IMR-90 (cell line): Measurements from ENCODE around the gene MINDY2. TPM values are rescaled to one million over a fixed set of nuclear protein-coding genes. Genes with fewer than 3 reads are reported as not detected.

Experiments used
- ATAC-seq: fragments of 200-7000 bp; cut with Tn5 transposase; 2 replicates; pipeline ENCODE4 v1.9.1; 2020; ENCODE audit warnings: low read depth, mild to moderate bottlenecking, moderate library complexity
- BruUV-seq: library from RNA; stranded (reverse); fragments of 400-500 nt; replicated peaks from 2 replicates; lab custom pipeline; 2021; lab: Mats Ljungman, UMichigan
- CTCF ChIA-PET: fragments of 300-600 bp; formaldehyde crosslinking; extraction: SDS; loops from one replicate; lab custom pipeline; 2021; ENCODE audit warnings: antibody characterized with exemption; lab: Yijun Ruan, JAX
- POLR2A ChIA-PET: fragments of 300-600 bp; sonication (Branson Sonifier 250); formaldehyde crosslinking; loops from one replicate; lab custom pipeline; 2022; ENCODE audit warnings: antibody characterized with exemption; ENCODE audit not compliant: unreplicated experiment; lab: Charles Lee
- DNase-seq: peaks from one replicate; pipeline ENCODE4 v3.0.0; 2013
- H2AFZ ChIP-seq: replicated peaks from 2 replicates; pipeline ENCODE3; 2013; ENCODE audit warnings: low read length, mild to moderate bottlenecking; ENCODE audit not compliant: poor library complexity
- H2AK5ac ChIP-seq: 2 replicates; pipeline ENCODE4 v1.6.1; 2013; ENCODE audit warnings: low read depth, low read length, inconsistent platforms
- H2AK9ac ChIP-seq: replicated peaks from 2 replicates; pipeline ENCODE3; 2013; ENCODE audit warnings: mild to moderate bottlenecking, low read depth, low read length, moderate library complexity; ENCODE audit not compliant: poor library complexity
- H2BK120ac ChIP-seq: 2 replicates; pipeline ENCODE4 v1.6.1; 2013; ENCODE audit warnings: low read depth, low read length, inconsistent platforms
- H2BK15ac ChIP-seq: 3 replicates; pipeline ENCODE4 v1.6.1; 2013; ENCODE audit warnings: low read depth, low read length, inconsistent platforms
- H2BK20ac ChIP-seq: 2 replicates; pipeline ENCODE4 v1.6.1; 2013; ENCODE audit warnings: low read depth, mild to moderate bottlenecking, inconsistent platforms, low read length, moderate library complexity
- H2BK5ac ChIP-seq: 2 replicates; pipeline ENCODE4 v1.6.1; 2013; ENCODE audit warnings: mild to moderate bottlenecking, low read depth, low read length, inconsistent platforms; ENCODE audit not compliant: poor library complexity, severe bottlenecking
- H3K14ac ChIP-seq: replicated peaks from 2 replicates; pipeline ENCODE4 v1.6.1; 2013; ENCODE audit warnings: low read depth, low read length, inconsistent platforms
- H3K18ac ChIP-seq: 2 replicates; pipeline ENCODE4 v1.6.1; 2013; ENCODE audit warnings: low read depth, low read length, control low read depth
- H3K23ac ChIP-seq: 2 replicates; pipeline ENCODE4 v1.6.1; 2013; ENCODE audit warnings: low read depth, low read length, inconsistent platforms
- H3K27ac ChIP-seq: 2 replicates; pipeline ENCODE4 v1.5.1; 2013; ENCODE audit warnings: mild to moderate bottlenecking, control low read depth, low read length; ENCODE audit not compliant: insufficient read depth
- H3K27me3 ChIP-seq: 2 replicates; pipeline ENCODE4 v1.6.1; 2013; ENCODE audit warnings: low read length; ENCODE audit not compliant: control insufficient read depth, insufficient read depth
- H3K36me3 ChIP-seq: 2 replicates; pipeline ENCODE4 v1.6.1; 2013; ENCODE audit warnings: low read length, mixed read lengths; ENCODE audit not compliant: control insufficient read depth, insufficient read depth
- H3K4ac ChIP-seq: 2 replicates; pipeline ENCODE4 v1.6.1; 2013; ENCODE audit warnings: low read depth, low read length, inconsistent platforms
- H3K4me1 ChIP-seq: 2 replicates; pipeline ENCODE4 v1.6.1; 2013; ENCODE audit warnings: low read length, mixed read lengths; ENCODE audit not compliant: control insufficient read depth, insufficient read depth
- H3K4me2 ChIP-seq: 2 replicates; pipeline ENCODE4 v1.6.1; 2013; ENCODE audit warnings: low read depth, mild to moderate bottlenecking, control low read depth, low read length, moderate library complexity
- H3K4me3 ChIP-seq: 2 replicates; pipeline ENCODE4 v1.5.1; 2013; ENCODE audit warnings: low read depth, mild to moderate bottlenecking, control low read depth, low read length, moderate library complexity; ENCODE audit not compliant: insufficient read depth
- H3K56ac ChIP-seq: 2 replicates; pipeline ENCODE4 v1.6.1; 2013; ENCODE audit warnings: low read length, inconsistent platforms; ENCODE audit not compliant: insufficient read depth; ENCODE audit errors: extremely low read depth
- H3K79me1 ChIP-seq, 2 experiments: 2 replicates each; pipeline ENCODE4 v1.6.1; 2013; ENCODE audit warnings: low read length in 2 of 2, inconsistent platforms in 1 of 2, low read depth in 1 of 2
- H3K9ac ChIP-seq: 2 replicates; pipeline ENCODE4 v1.6.1; 2013; ENCODE audit warnings: low read depth, low read length, control low read depth
- H3K9me1 ChIP-seq: 2 replicates; pipeline ENCODE4 v1.6.1; 2013; ENCODE audit warnings: low read length, inconsistent platforms; ENCODE audit not compliant: insufficient read depth
- H3K9me3 ChIP-seq: 2 replicates; pipeline ENCODE4 v1.6.1; 2013; ENCODE audit warnings: low read length; ENCODE audit not compliant: control insufficient read depth, insufficient read depth
- H4K20me1 ChIP-seq: 2 replicates; pipeline ENCODE4 v1.6.1; 2013; ENCODE audit warnings: low read length, inconsistent platforms; ENCODE audit not compliant: insufficient read depth
- H4K5ac ChIP-seq: 2 replicates; pipeline ENCODE4 v1.6.1; 2013; ENCODE audit warnings: mild to moderate bottlenecking, low read depth, low read length, control low read depth
- H4K8ac ChIP-seq, 2 experiments: 2 replicates each; pipeline ENCODE4 v1.6.1; 2013; ENCODE audit warnings: low read depth in 2 of 2, low read length in 2 of 2, control low read depth in 1 of 2, inconsistent platforms in 1 of 2
- H4K91ac ChIP-seq: 2 replicates; pipeline ENCODE4 v1.6.1; 2013; ENCODE audit warnings: low read depth, low read length, inconsistent platforms; ENCODE audit not compliant: insufficient read depth
- BHLHE40 ChIP-seq: fragments of 150-350 bp; IDR thresholded peaks from 2 replicates; pipeline ENCODE4 v1.6.1; 2016; ENCODE audit warnings: mild to moderate bottlenecking, low read depth, low read length
- CEBPB ChIP-seq: IDR thresholded peaks from 2 replicates; pipeline ENCODE4 v1.6.1; 2012; ENCODE audit warnings: low read depth, low read length, improper control_type of control experiment
- CHD1 ChIP-seq: IDR thresholded peaks from 2 replicates; pipeline ENCODE4 v1.6.1; 2012; ENCODE audit warnings: low read depth, low read length, improper control_type of control experiment
- CTCF ChIP-seq: conservative IDR thresholded peaks from 2 replicates; pipeline ENCODE4 v1.5.1; 2012; ENCODE audit warnings: mild to moderate bottlenecking, low read depth, low read length, improper control_type of control experiment
- ELK1 ChIP-seq: fragments of 150-350 bp; IDR thresholded peaks from 2 replicates; pipeline ENCODE4 v1.6.1; 2016; ENCODE audit warnings: low read depth, mild to moderate bottlenecking, low read length, moderate library complexity, borderline replicate concordance
- FOS ChIP-seq: fragments of 150-350 bp; IDR thresholded peaks from 2 replicates; pipeline ENCODE4 v1.6.1; 2016; ENCODE audit warnings: low read depth, low read length
- MAFK ChIP-seq: IDR thresholded peaks from 2 replicates; pipeline ENCODE4 v1.6.1; 2012; ENCODE audit warnings: low read depth, low read length, improper control_type of control experiment
- MAZ ChIP-seq: IDR thresholded peaks from 2 replicates; pipeline ENCODE4 v1.6.1; 2012; ENCODE audit warnings: low read depth, mild to moderate bottlenecking, low read length, improper control_type of control experiment, moderate library complexity, borderline replicate concordance
- MXI1 ChIP-seq: IDR thresholded peaks from 2 replicates; pipeline ENCODE4 v1.6.1; 2012; ENCODE audit warnings: low read depth, mild to moderate bottlenecking, low read length, moderate library complexity, borderline replicate concordance
- NFE2L2 ChIP-seq: fragments of 150-350 bp; IDR thresholded peaks from 2 replicates; pipeline ENCODE4 v1.6.1; 2016; ENCODE audit warnings: low read depth, mild to moderate bottlenecking, low read length
- POLR2A ChIP-seq: IDR thresholded peaks from 2 replicates; pipeline ENCODE4 v1.6.1; 2012; ENCODE audit warnings: mild to moderate bottlenecking, low read depth, low read length
- RAD21 ChIP-seq: IDR thresholded peaks from 2 replicates; pipeline ENCODE4 v1.6.1; 2012; ENCODE audit warnings: low read length, improper control_type of control experiment
- RCOR1 ChIP-seq: IDR thresholded peaks from 2 replicates; pipeline ENCODE4 v1.6.1; 2012; ENCODE audit warnings: mild to moderate bottlenecking, low read length, improper control_type of control experiment; ENCODE audit not compliant: insufficient replicate concordance
- RFX5 ChIP-seq: IDR thresholded peaks from 2 replicates; pipeline ENCODE4 v1.8.0; 2012; ENCODE audit warnings: low read depth, mild to moderate bottlenecking, low read length, moderate library complexity
- SMC3 ChIP-seq: fragments of 150-350 bp; IDR thresholded peaks from 2 replicates; pipeline ENCODE4 v1.6.1; 2016; ENCODE audit warnings: low read depth, mild to moderate bottlenecking, antibody characterized with exemption, low read length, moderate library complexity
- USF2 ChIP-seq: fragments of 150-350 bp; IDR thresholded peaks from 2 replicates; pipeline ENCODE4 v1.6.1; 2017; ENCODE audit warnings: mild to moderate bottlenecking, antibody characterized with exemption, low read length, low read depth
- WGBS, 2 experiments: methylation state at CpG; one replicate each; pipeline versions ENCODE4 v1.1.5 to v1.1.7; 2013; ENCODE audit warnings: missing lambda C conversion rate in 2 of 2; ENCODE audit not compliant: insufficient read length in 1 of 2; ENCODE audit errors: extremely low coverage in 2 of 2; 5-methylcytosine and 5-hydroxymethylcytosine counted together
- dilution Hi-C: fragments of 300-500 bp; cut with HindIII; formaldehyde crosslinking; loops from one replicate; pipeline ENCODE4 v1.14.3; 2018; ENCODE audit warnings: low sequenced_read_pairs; ENCODE audit not compliant: unreplicated experiment
- in situ Hi-C: fragments of 300-500 bp; cut with MboI; formaldehyde crosslinking; loops from 3 replicates; pipeline ENCODE4 v1.14.3; 2019; ENCODE audit warnings: low sequenced_read_pairs, inconsistent platforms, mixed read lengths
- intact Hi-C: fragments of 100-400 bp; cut with micrococcal nuclease; formaldehyde crosslinking; loops from 2 replicates; pipeline ENCODE4 v1.10.0; 2022
- polyA plus RNA-seq, 3 experiments: library from polyadenylated mRNA; depleted of rRNA; stranded (reverse); fragments of >200 nt; gene quantifications; 2 replicates each; pipeline ENCODE4 v1.2.3, GENCODE V29; 2012; ENCODE audit warnings: low replicate concordance in 1 of 3
- total RNA-seq: library from RNA; depleted of rRNA; stranded (reverse); fragments of >200 nt; gene quantifications from 2 replicates; pipeline ENCODE4 v1.2.3, GENCODE V29; 2012

MINDY2 gene
- total and polyA plus RNA-seq, 2 of the 4 experiments (the other 2 are of a cell fraction), result 4.0 to 9.3 TPM

- dilution Hi-C loops (no loop called here), in situ Hi-C loops (no loop called here), intact Hi-C loops (no loop called here)
- Histone ChIP-seq H2BK15ac (no peak overlapping the region), H3K14ac (no peak overlapping the region), H4K8ac (no peak overlapping the region), H2AK5ac (no peak overlapping the region), H3K9ac (no peak overlapping the region), H2BK5ac (no peak overlapping the region), H3K18ac (no peak overlapping the region), H3K27ac (no peak overlapping the region), H2AFZ (no peak overlapping the region), H3K23ac (no peak overlapping the region), H4K5ac (no peak overlapping the region), H2AK9ac (no peak overlapping the region), H3K9me3 (no peaks in the 10 kb centered on the region), H2BK120ac (no peak overlapping the region), H4K20me1 (peaks cover 84% of the 10 kb centered on the region), H3K27me3 (no peaks in the 10 kb centered on the region), H3K4me3 (no peak overlapping the region), H3K4me1 (peaks cover 11% of the 10 kb centered on the region), H3K36me3 (no peaks in the 10 kb centered on the region), H4K91ac (no peak overlapping the region), H3K9me1 (peaks cover 14% of the 10 kb centered on the region), H3K79me1 (peaks cover 0 to 73% of the 10 kb centered on the region in 2 experiments; a peak in 2 of 4 replicates), H3K56ac (no peak overlapping the region), H3K4me2 (no peak overlapping the region), H2BK20ac (no peak overlapping the region), H3K4ac (no peak overlapping the region)
- ATAC-seq (no peak), DNase-seq (no peak)
- no TSS peak for BruUV-seq
- no CpG with 5 or more reads among the region's 2 CpGs for WGBS, 2 experiments
- no peak for TF ChIP-seq POLR2A
- TF ChIP-seq RFX5, result no peak
- TF ChIP-seq RAD21, result no peak
- no peak for TF ChIP-seq MXI1
- no peak for TF ChIP-seq USF2
- TF ChIP-seq SMC3, result no peak
- no peak for TF ChIP-seq MAZ
- no peak for TF ChIP-seq CTCF
- TF ChIP-seq FOS, result no peak
- TF ChIP-seq BHLHE40, result no peak
- no peak for TF ChIP-seq NFE2L2
- no peak for TF ChIP-seq CEBPB
- no peak for TF ChIP-seq RCOR1
- no peak for TF ChIP-seq ELK1
- TF ChIP-seq CHD1, result no peak
- TF ChIP-seq MAFK, result no peak
- CTCF ChIA-PET, result no interaction called here
- POLR2A ChIA-PET, result no interaction called here
These were observed 30.1 kb upstream of the MINDY2 start for GRCh38 chr15:58741032-58741431.
